Hepatocyte (in vitro differentiated cells): ENCODE data around the gene LDLRAD4.

Experiments
- EZH2 ChIP-seq: fragments of 200-600 bp; sonication (generic); IDR thresholded peaks from 2 replicates; pipeline ENCODE4 v1.6.1; 2016; ENCODE audit warnings: antibody characterized with exemption, mild to moderate bottlenecking, borderline replicate concordance
- EZH2phosphoT487 ChIP-seq: fragments of 200-600 bp; sonication (generic); IDR thresholded peaks from one replicate; pipeline ENCODE4 v1.6.1; 2018; ENCODE audit warnings: antibody characterized with exemption, mild to moderate bottlenecking, low read depth, moderate library complexity; ENCODE audit not compliant: unreplicated experiment, severe bottlenecking
- TF ChIP-seq, protein P1 (sequence below): fragments of 200-600 bp; sonication (generic); IDR thresholded peaks from 2 replicates; pipeline ENCODE4 v1.5.1; 2016; ENCODE audit warnings: antibody characterized with exemption, mild to moderate bottlenecking; ENCODE audit not compliant: poor library complexity

DNA sequence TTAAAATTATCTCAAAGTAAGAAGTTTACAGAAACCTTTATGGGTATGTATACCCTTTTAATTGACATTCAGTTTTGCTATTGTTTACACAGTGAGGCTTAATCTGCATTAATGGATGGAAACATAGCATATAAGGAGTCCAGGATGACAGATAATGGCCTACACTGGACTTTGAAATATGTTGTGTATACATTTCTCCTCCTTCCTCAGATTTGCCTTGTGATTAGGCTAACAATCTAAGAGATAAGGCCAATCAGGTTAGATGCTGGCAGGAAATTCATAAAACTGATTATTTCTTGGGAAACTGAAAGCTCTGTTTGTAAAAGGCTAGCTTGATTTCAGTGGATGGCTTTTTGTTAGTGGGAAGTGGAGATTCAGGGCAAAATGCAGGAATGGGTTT, 191.9 kb downstream of the LDLRAD4 start:
- TF ChIP-seq, protein P1, sequence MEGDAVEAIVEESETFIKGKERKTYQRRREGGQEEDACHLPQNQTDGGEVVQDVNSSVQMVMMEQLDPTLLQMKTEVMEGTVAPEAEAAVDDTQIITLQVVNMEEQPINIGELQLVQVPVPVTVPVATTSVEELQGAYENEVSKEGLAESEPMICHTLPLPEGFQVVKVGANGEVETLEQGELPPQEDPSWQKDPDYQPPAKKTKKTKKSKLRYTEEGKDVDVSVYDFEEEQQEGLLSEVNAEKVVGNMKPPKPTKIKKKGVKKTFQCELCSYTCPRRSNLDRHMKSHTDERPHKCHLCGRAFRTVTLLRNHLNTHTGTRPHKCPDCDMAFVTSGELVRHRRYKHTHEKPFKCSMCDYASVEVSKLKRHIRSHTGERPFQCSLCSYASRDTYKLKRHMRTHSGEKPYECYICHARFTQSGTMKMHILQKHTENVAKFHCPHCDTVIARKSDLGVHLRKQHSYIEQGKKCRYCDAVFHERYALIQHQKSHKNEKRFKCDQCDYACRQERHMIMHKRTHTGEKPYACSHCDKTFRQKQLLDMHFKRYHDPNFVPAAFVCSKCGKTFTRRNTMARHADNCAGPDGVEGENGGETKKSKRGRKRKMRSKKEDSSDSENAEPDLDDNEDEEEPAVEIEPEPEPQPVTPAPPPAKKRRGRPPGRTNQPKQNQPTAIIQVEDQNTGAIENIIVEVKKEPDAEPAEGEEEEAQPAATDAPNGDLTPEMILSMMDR, result no peak
- TF ChIP-seq EZH2, result no peak
- no peak for TF ChIP-seq EZH2phosphoT487
